Brain microvascular endothelial cell (primary cell): ENCODE data around the gene CA5A.

Experiments used
- DNase-seq: peaks from one replicate; pipeline ENCODE4 v3.0.0-alpha.2; 2020
- H3K27ac ChIP-seq: fragments of 250-450 bp; sonication (Bioruptor Pico); 2 replicates; pipeline ENCODE4 v1.5.1; 2020; ENCODE audit warnings: mild to moderate bottlenecking, moderate library complexity
- H3K27me3 ChIP-seq: fragments of 250-450 bp; sonication (Bioruptor Pico); replicated peaks from 2 replicates; pipeline ENCODE4 v1.5.1; 2020; ENCODE audit warnings: mild to moderate bottlenecking
- H3K36me3 ChIP-seq: fragments of 250-450 bp; sonication (Bioruptor Pico); replicated peaks from 2 replicates; pipeline ENCODE4 v1.5.1; 2020; ENCODE audit warnings: mild to moderate bottlenecking
- H3K4me3 ChIP-seq: 2 replicates; pipeline ENCODE4 v1.5.1; 2011; ENCODE audit warnings: low read depth, mild to moderate bottlenecking, control low read depth, low read length, moderate library complexity
- CTCF ChIP-seq: IDR thresholded peaks from 2 replicates; pipeline ENCODE4 v1.5.1; 2011; ENCODE audit warnings: low read depth, mild to moderate bottlenecking, moderate library complexity, low read length, control low read depth, inconsistent platforms; ENCODE audit errors: missing control alignments
- in situ Hi-C: cut with HindIII; loops from 2 replicates; pipeline ENCODE4 v1.10.0; 2017; ENCODE audit warnings: low sequenced_read_pairs, low pct_ligation_motif_present

CA5A gene

GRCh38 chr16:87851601-87852000 is 84.7 kb downstream of the CA5A start:
- Histone ChIP-seq H3K4me3 (no peak overlapping the region), H3K27me3 (no peaks in the 10 kb centered on the region), H3K36me3 (peaks cover 71% of the 10 kb centered on the region), H3K27ac (no peak overlapping the region)
- no peak for DNase-seq
- in situ Hi-C loops, result no loop called here
- TF ChIP-seq CTCF, result no peak

GRCh38 chr16:87851141-87851587 is 85.2 kb downstream of the CA5A start:
- no peak for TF ChIP-seq CTCF
- no peak overlapping the region for H3K4me3 ChIP-seq
- H3K27me3 ChIP-seq, result no peaks in the 10 kb centered on the region
- peaks cover 69% of the 10 kb centered on the region for H3K36me3 ChIP-seq
- no peak overlapping the region for H3K27ac ChIP-seq
- DNase-seq, result no peak
- in situ Hi-C loops, result no loop called here

GRCh38 chr16:87850009-87851006 is 86.0 kb downstream of the CA5A start:
- no peaks in the 10 kb centered on the region for H3K27me3 ChIP-seq
- peak; percentile 98 for TF ChIP-seq CTCF
- no peak for DNase-seq
- in situ Hi-C loops, result no loop called here
- no peak overlapping the region for H3K27ac ChIP-seq
- no peak overlapping the region for H3K4me3 ChIP-seq
- peaks cover 68% of the 10 kb centered on the region for H3K36me3 ChIP-seq

GRCh38 chr16:87849419-87850008 is 86.8 kb downstream of the CA5A start:
- Histone ChIP-seq H3K36me3 (peaks cover 67% of the 10 kb centered on the region), H3K27ac (no peak overlapping the region), H3K4me3 (no peak overlapping the region), H3K27me3 (no peaks in the 10 kb centered on the region)
- DNase-seq, result no peak
- TF ChIP-seq CTCF, result no peak
- in situ Hi-C loops, result no loop called here

- in situ Hi-C loops, result no loop called here
- Histone ChIP-seq H3K4me3 (no peak overlapping the region), H3K36me3 (peaks cover 74% of the 10 kb centered on the region), H3K27ac (no peak overlapping the region), H3K27me3 (no peaks in the 10 kb centered on the region)
- no peak for TF ChIP-seq CTCF
- DNase-seq, result no peak
Observed at GRCh38 chr16:87848676-87849345, 87.5 kb downstream of the CA5A start.
